ENCODE measurements around the gene GSTM4. TPM values are rescaled to one million over a fixed set of nuclear protein-coding genes. Genes with fewer than 3 reads are reported as not detected.

GSTM4 gene
- total and polyA plus RNA-seq, 2 of the 4 experiments (the other 2 are of a cell fraction), result 10.4 to 37.8 TPM

DNA sequence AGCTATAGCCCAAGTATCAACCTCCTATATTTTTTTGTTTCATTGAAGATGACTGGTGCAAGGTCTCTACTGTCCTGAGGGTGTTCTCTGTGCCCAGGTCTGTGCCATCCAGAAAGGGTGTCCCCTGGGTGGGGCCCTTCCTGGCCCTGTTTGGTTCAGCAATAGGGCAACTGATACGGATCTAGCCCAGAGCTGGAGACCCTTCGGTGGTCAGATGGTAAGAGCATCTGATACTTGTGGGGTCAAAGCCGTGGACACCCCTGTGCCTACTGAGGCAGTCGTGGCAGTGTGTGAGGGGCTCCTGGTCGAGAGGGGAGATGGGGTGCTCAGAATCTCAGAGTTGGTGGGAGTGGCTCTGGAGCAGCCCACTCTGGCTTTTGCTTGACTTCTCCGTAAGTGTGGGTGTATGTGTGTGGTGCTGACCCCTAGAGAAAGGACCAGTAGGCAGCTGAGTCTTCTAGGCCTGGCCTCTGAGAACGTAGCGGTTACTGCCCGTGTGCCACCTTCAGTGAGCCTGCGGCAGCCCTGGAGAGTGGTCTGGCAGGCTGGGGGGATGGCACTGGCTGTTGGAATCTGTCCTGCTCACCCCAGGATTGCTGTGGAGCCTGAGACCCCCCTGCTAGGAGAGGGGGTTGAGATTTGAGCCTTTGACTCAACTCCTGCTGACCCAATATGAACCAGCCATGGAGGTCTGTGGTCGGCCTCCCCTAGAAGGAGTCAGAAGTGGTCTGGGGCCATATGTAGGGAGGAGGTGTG is 33.6 kb upstream of the GSTM4 start:
- peaks cover 29% of the 10 kb centered on the region for H3K9me1 ChIP-seq (ENCODE audit: insufficient read depth, low read length)
- in situ Hi-C loops (cut with MboI; ENCODE audit: low sequenced_read_pairs) (loop anchor here (5.0 kb wide), 1 partner anchor 75 kb away; the partner anchor contains the start of gene GNAI3), dilution Hi-C loops (cut with HindIII; ENCODE audit: low sequenced_read_pairs, unreplicated experiment) (no loop called here), intact Hi-C loops (cut with micrococcal nuclease) (loop anchor here (10.0 kb wide), 1 partner anchor 338 kb away; the partner anchor contains the start of gene PSRC1)
- no peak overlapping the region for H3K27ac ChIP-seq (ENCODE audit: insufficient read depth, low read length)
- H3K27me3 ChIP-seq (ENCODE audit: control insufficient read depth, insufficient read depth, low read length), result no peaks in the 10 kb centered on the region
- no peak overlapping the region for H3K9ac ChIP-seq (ENCODE audit: low read depth, low read length)
- peaks cover 23 to 86% of the 10 kb centered on the region in 2 experiments; a peak in 3 of 4 replicates for H3K79me1 ChIP-seq (ENCODE audit: low read depth in 1 of 2, low read length in 2 of 2)
- H4K5ac ChIP-seq (ENCODE audit: low read depth, low read length), result no peak overlapping the region
- H3K4me1 ChIP-seq (ENCODE audit: control insufficient read depth, insufficient read depth, low read length), result peaks cover 39% of the 10 kb centered on the region
- H2AFZ ChIP-seq (replicated peaks; ENCODE audit: low read length, poor library complexity), result no peak overlapping the region
- no peak overlapping the region for H4K8ac ChIP-seq (ENCODE audit: low read depth in 2 of 2, low read length in 2 of 2)
- peaks cover 57% of the 10 kb centered on the region for H4K20me1 ChIP-seq (ENCODE audit: insufficient read depth, low read length)
- no peak overlapping the region for H2BK20ac ChIP-seq (ENCODE audit: low read depth, low read length)
- DNase-seq (no peak), ATAC-seq (ENCODE audit: low read depth) (no peak)
- peak overlapping the region; percentile 51 for H2AK5ac ChIP-seq (ENCODE audit: low read depth, low read length)
- POLR2A ChIA-PET (ENCODE audit: unreplicated experiment), result no interaction called here
- H3K4ac ChIP-seq (ENCODE audit: low read depth, low read length), result no peak overlapping the region
- H3K18ac ChIP-seq (ENCODE audit: low read depth, low read length), result no peak overlapping the region
- no peak for TF ChIP-seq RAD21 (IDR thresholded peaks at IDR 0.05; ENCODE audit: low read length)
- TF ChIP-seq RCOR1 (IDR thresholded peaks at IDR 0.05; ENCODE audit: insufficient replicate concordance, low read length), result no peak
- TF ChIP-seq MAFK (IDR thresholded peaks at IDR 0.05; ENCODE audit: low read depth, low read length), result no peak
- H2BK120ac ChIP-seq (ENCODE audit: low read depth, low read length), result no peak overlapping the region
- no peaks in the 10 kb centered on the region for H3K9me3 ChIP-seq (ENCODE audit: control insufficient read depth, insufficient read depth, low read length)
- 82% methylated on average over 5 of the region's 11 CpGs; no CpG with 5 or more reads in 1 of the 2 experiments for WGBS, 2 experiments (ENCODE audit: extremely low coverage in 2 of 2, insufficient read length in 1 of 2)
- peak overlapping the region; percentile 1 for H2BK5ac ChIP-seq (ENCODE audit: low read depth, low read length, poor library complexity, severe bottlenecking)
- H3K4me2 ChIP-seq (ENCODE audit: low read depth, low read length), result peak overlapping the region; percentile 99
- no peak overlapping the region for H3K14ac ChIP-seq (replicated peaks; ENCODE audit: low read depth, low read length)
- H3K4me3 ChIP-seq (ENCODE audit: insufficient read depth, low read depth, low read length), result peak overlapping the region; percentile 96
- CTCF ChIA-PET, result no interaction called here
- peak overlapping the region; percentile 86 for H2AK9ac ChIP-seq (replicated peaks; ENCODE audit: low read depth, low read length, poor library complexity)
- peaks cover 16% of the 10 kb centered on the region for H3K36me3 ChIP-seq (ENCODE audit: control insufficient read depth, insufficient read depth, low read length)
- H3K23ac ChIP-seq (ENCODE audit: low read depth, low read length), result no peak overlapping the region
- BruUV-seq (replicated peaks), result no TSS peak
- H3K56ac ChIP-seq (ENCODE audit: extremely low read depth, insufficient read depth, low read length), result no peak overlapping the region
- H4K91ac ChIP-seq (ENCODE audit: insufficient read depth, low read depth, low read length), result no peak overlapping the region
- H2BK15ac ChIP-seq (ENCODE audit: low read depth, low read length), result no peak overlapping the region
